Endothelial cell of umbilical vein (primary cell): Measurements from ENCODE around the gene THBS1.

Experiments used
- EZH2 ChIP-seq: IDR thresholded peaks from 2 replicates; pipeline ENCODE4 v1.6.1; 2012; ENCODE audit warnings: borderline replicate concordance, low read depth, mild to moderate bottlenecking, moderate library complexity, low read length, inconsistent platforms; ENCODE audit not compliant: severe bottlenecking
- JUN ChIP-seq: IDR thresholded peaks from 2 replicates; pipeline ENCODE4 v1.6.1; 2011; ENCODE audit warnings: borderline replicate concordance, low read depth; ENCODE audit not compliant: insufficient read length, insufficient read depth
- POLR2A ChIP-seq: IDR thresholded peaks from 2 replicates; pipeline ENCODE4 v1.6.1; 2012; ENCODE audit warnings: low read depth, mild to moderate bottlenecking, control low read depth, low read length
- TF ChIP-seq, protein P1 (sequence below), 2 donors: IDR thresholded peaks; 1 replicate in 1 of 2; 2 replicates in 1 of 2; pipeline ENCODE4 v1.5.1; 2011; ENCODE audit warnings: low read length in 2 of 2, mild to moderate bottlenecking in 2 of 2, moderate library complexity in 2 of 2, control low read depth in 1 of 2, inconsistent platforms in 1 of 2, low read depth in 1 of 2; ENCODE audit not compliant: insufficient read depth in 1 of 2; ENCODE audit errors: extremely low read depth in 1 of 2

DNA sequence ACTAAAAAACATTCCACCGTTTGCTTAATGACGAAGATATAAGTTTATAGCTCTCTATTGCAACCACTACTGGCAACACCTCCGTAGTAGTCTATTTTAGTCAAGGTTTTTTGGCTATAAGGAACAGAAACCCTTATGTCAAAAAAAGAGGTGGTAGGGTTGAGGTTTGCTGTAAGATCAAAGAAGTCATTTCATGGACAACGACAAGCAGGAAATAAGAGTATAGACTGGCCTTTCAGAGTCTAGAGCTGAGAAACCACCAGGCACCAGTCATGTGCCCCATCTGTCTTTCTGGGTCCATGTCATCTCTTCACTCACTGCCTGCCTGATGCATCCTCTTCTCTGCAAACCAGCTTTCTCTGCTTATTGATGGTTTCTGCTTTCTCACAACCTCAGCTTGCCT, 42.7 kb downstream of the THBS1 start:
- TF ChIP-seq POLR2A: no peak
- TF ChIP-seq, protein P1, sequence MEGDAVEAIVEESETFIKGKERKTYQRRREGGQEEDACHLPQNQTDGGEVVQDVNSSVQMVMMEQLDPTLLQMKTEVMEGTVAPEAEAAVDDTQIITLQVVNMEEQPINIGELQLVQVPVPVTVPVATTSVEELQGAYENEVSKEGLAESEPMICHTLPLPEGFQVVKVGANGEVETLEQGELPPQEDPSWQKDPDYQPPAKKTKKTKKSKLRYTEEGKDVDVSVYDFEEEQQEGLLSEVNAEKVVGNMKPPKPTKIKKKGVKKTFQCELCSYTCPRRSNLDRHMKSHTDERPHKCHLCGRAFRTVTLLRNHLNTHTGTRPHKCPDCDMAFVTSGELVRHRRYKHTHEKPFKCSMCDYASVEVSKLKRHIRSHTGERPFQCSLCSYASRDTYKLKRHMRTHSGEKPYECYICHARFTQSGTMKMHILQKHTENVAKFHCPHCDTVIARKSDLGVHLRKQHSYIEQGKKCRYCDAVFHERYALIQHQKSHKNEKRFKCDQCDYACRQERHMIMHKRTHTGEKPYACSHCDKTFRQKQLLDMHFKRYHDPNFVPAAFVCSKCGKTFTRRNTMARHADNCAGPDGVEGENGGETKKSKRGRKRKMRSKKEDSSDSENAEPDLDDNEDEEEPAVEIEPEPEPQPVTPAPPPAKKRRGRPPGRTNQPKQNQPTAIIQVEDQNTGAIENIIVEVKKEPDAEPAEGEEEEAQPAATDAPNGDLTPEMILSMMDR (IDR thresholded peaks at IDR 0.05; ENCODE audit: extremely low read depth in 1 of 2, insufficient read depth in 1 of 2, low read depth in 1 of 2, low read length in 2 of 2): no peak
- TF ChIP-seq JUN: no peak
- TF ChIP-seq EZH2: no peak
